Activated T-helper 17 cell treated with anti-CD3 and anti-CD28 coated beads, Interleukin-2, amount 50 U/mL, for 72 hours (primary cell): ENCODE data around the gene ANP32E. TPM values are rescaled to one million over a fixed set of nuclear protein-coding genes. Genes with fewer than 3 reads are reported as not detected.
A peak's percentile ranks its signal among the peaks of the same experiment; 100 is the strongest.

Experiments
- ATAC-seq: fragments of 150-1000 bp; cut with Tn5 transposase; replicated peaks from 2 replicates; pipeline ENCODE4 v1.10.0; 2021; ENCODE audit warnings: mild to moderate bottlenecking, moderate library complexity
- H3K27ac Mint-ChIP-seq: one replicate; pipeline ENCODE4 v1.8.0; 2022; ENCODE audit warnings: mixed read lengths
- H3K27me3 Mint-ChIP-seq: one replicate; pipeline ENCODE4 v1.8.0; 2022; ENCODE audit warnings: mixed read lengths
- H3K36me3 Mint-ChIP-seq: one replicate; pipeline ENCODE4 v1.8.0; 2022; ENCODE audit warnings: low read depth, mild to moderate bottlenecking, mixed read lengths
- H3K4me1 Mint-ChIP-seq: one replicate; pipeline ENCODE4 v1.8.0; 2022; ENCODE audit warnings: mixed read lengths
- H3K4me3 Mint-ChIP-seq: one replicate; pipeline ENCODE4 v1.8.0; 2022; ENCODE audit warnings: mild to moderate bottlenecking, mixed read lengths
- H3K9me3 Mint-ChIP-seq: one replicate; pipeline ENCODE4 v1.8.0; 2022; ENCODE audit warnings: mixed read lengths
- total RNA-seq, 2 donors: library from RNA; stranded (reverse); gene quantifications; one replicate each; pipeline ENCODE4 v1.2.3, GENCODE V29; 2022

Gene ANP32E
- total RNA-seq: 100 to 1,000 TPM; 162 to 166 TPM

GRCh38 chr1:150235852-150236613 lies at the start of gene ANP32E:
TSS of gene ANP32E (minus strand) at chr1:150236112. CDS start at chr1:150235786, 326 bp downstream.
- Mint-ChIP-seq H3K27me3 (no peaks in the 10 kb centered on the region), H3K4me3 (no peak within 1 kb of the TSS), H3K36me3 (peaks cover 37% of the 10 kb centered on the region), H3K4me1 (peaks cover 5% of the 10 kb centered on the region), H3K27ac (no peak within 1 kb of the TSS), H3K9me3 (no peaks in the 10 kb centered on the region)
- ATAC-seq: peak; percentile 88

- H3K27me3 Mint-ChIP-seq: no peaks in the 10 kb centered on the region
- H3K4me3 Mint-ChIP-seq: peak overlapping the region; percentile 88
- peaks cover 22% of the 10 kb centered on the region for H3K36me3 Mint-ChIP-seq
- peaks cover 23% of the 10 kb centered on the region for H3K4me1 Mint-ChIP-seq
- ATAC-seq: no peak
- peak overlapping the region; percentile 37 for H3K27ac Mint-ChIP-seq
- peaks cover 4% of the 10 kb centered on the region for H3K9me3 Mint-ChIP-seq
These were observed 47.3 kb upstream of the ANP32E start for GRCh38 chr1:150283260-150283659.

DNA sequence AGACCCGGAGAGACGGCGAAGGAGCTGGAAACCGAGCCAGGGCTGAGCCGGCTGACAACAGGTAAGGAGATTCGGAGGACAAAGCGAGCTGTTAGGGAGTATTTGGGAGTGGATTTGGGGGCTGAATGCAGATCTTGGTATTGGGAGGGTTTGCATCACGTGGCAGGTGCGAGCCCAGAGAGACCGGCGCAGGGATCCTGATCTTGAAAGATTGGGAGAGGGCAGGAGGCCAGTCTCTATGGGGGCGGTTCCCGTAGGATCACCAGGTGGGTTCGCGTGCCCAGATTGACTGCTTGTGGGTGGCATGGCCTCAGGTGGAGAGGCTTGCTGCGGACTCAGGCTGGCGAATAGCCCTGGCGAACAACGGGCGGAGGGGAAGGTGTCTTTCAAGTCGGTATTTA lies 46.6 kb upstream of the ANP32E start:
- H3K4me1 Mint-ChIP-seq: peaks cover 23% of the 10 kb centered on the region
- H3K27ac Mint-ChIP-seq: peak overlapping the region; percentile 80
- peak overlapping the region; percentile 88 for H3K4me3 Mint-ChIP-seq
- peaks cover 22% of the 10 kb centered on the region for H3K36me3 Mint-ChIP-seq
- H3K9me3 Mint-ChIP-seq: peaks cover 4% of the 10 kb centered on the region
- no peak for ATAC-seq
- no peaks in the 10 kb centered on the region for H3K27me3 Mint-ChIP-seq

DNA sequence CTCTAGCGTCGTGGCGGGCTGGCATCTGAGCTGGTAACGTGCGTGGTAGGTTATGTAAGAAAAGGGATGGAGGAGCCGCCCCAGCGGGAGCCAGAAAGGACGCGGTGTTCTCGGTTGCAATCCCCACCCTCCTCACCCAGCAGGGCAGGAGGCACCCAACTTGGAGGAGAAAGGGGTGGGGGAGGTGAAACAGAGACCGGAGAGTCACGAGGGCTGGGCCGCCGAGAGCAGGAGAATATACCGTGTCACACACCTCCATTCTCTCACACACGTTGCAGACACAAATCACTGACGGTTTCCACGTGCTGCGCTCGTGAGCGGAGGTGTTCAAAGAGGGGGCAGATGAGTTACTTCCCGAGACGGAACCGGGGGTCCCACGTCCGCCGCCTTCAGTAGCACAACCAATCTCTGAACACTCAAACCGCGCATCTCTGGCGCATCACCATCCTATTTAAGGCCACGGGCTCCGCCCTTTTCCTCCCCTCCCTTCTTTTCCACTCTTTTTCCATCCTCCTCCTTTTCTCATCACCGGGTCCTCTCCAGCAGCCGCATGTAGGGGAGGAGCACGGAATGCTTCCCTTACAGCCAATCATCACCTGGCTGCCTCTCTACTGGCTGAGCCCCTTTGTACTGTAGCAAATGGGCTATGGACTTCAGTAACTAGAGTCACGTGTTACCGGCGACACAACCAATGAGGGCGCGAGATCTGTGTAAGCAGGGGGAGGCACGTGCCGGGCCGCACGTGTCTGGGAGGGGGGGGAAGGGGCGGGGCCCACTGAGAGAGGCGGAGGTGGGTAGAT lies 46.0 kb upstream of the ANP32E start, which contains the start of gene CIART:
TSS of gene CIART (plus strand) at position 797 of the 800 bp plus-strand sequence. CDS start 714 bp downstream, outside the sequence.
- peaks cover 23% of the 10 kb centered on the region for H3K4me1 Mint-ChIP-seq
- peaks cover 22% of the 10 kb centered on the region for H3K36me3 Mint-ChIP-seq
- H3K4me3 Mint-ChIP-seq: peak within 1 kb of the TSS; percentile 88
- ATAC-seq: peak; percentile 96
- peak within 1 kb of the TSS; percentile 80 for H3K27ac Mint-ChIP-seq
- peaks cover 4% of the 10 kb centered on the region for H3K9me3 Mint-ChIP-seq
- H3K27me3 Mint-ChIP-seq: no peaks in the 10 kb centered on the region

GRCh38 chr1:150281221-150281757 lies 45.4 kb upstream of the ANP32E start:
- Mint-ChIP-seq H3K4me1 (peaks cover 23% of the 10 kb centered on the region), H3K27ac (peak overlapping the region; percentile 80), H3K27me3 (no peaks in the 10 kb centered on the region), H3K4me3 (peak overlapping the region; percentile 88), H3K36me3 (peaks cover 18% of the 10 kb centered on the region), H3K9me3 (peaks cover 4% of the 10 kb centered on the region)
- peak; percentile 37 for ATAC-seq

- peaks cover 16% of the 10 kb centered on the region for H3K36me3 Mint-ChIP-seq
- H3K27me3 Mint-ChIP-seq: no peaks in the 10 kb centered on the region
- ATAC-seq: no peak
- H3K4me3 Mint-ChIP-seq: peak overlapping the region; percentile 88
- peaks cover 23% of the 10 kb centered on the region for H3K4me1 Mint-ChIP-seq
- peak overlapping the region; percentile 15 for H3K27ac Mint-ChIP-seq
- peaks cover 4% of the 10 kb centered on the region for H3K9me3 Mint-ChIP-seq
These were observed 44.3 kb upstream of the ANP32E start for GRCh38 chr1:150280138-150280707.

- H3K4me1 Mint-ChIP-seq: peaks cover 10% of the 10 kb centered on the region
- no peaks in the 10 kb centered on the region for H3K27me3 Mint-ChIP-seq
- no peak for ATAC-seq
- H3K36me3 Mint-ChIP-seq: peaks cover 10% of the 10 kb centered on the region
- no peaks in the 10 kb centered on the region for H3K9me3 Mint-ChIP-seq
- H3K4me3 Mint-ChIP-seq: no peak overlapping the region
- H3K27ac Mint-ChIP-seq: peak overlapping the region; percentile 1
These were observed 37.4 kb upstream of the ANP32E start for GRCh38 chr1:150273311-150273710.

- no peak for ATAC-seq
- no peak overlapping the region for H3K27ac Mint-ChIP-seq
- H3K27me3 Mint-ChIP-seq: no peaks in the 10 kb centered on the region
- H3K36me3 Mint-ChIP-seq: peaks cover 29% of the 10 kb centered on the region
- no peak overlapping the region for H3K4me3 Mint-ChIP-seq
- H3K9me3 Mint-ChIP-seq: no peaks in the 10 kb centered on the region
- peaks cover 17% of the 10 kb centered on the region for H3K4me1 Mint-ChIP-seq
These were observed 35.5 kb upstream of the ANP32E start for GRCh38 chr1:150271291-150271959.

GRCh38 chr1:150269451-150269850 lies 33.5 kb upstream of the ANP32E start:
- H3K4me3 Mint-ChIP-seq: peak overlapping the region; percentile 96
- no peak for ATAC-seq
- no peaks in the 10 kb centered on the region for H3K9me3 Mint-ChIP-seq
- H3K4me1 Mint-ChIP-seq: peaks cover 17% of the 10 kb centered on the region
- H3K27me3 Mint-ChIP-seq: no peaks in the 10 kb centered on the region
- peaks cover 48% of the 10 kb centered on the region for H3K36me3 Mint-ChIP-seq
- peak overlapping the region; percentile 97 for H3K27ac Mint-ChIP-seq

- H3K9me3 Mint-ChIP-seq: no peaks in the 10 kb centered on the region
- H3K36me3 Mint-ChIP-seq: peaks cover 50% of the 10 kb centered on the region
- H3K27me3 Mint-ChIP-seq: no peaks in the 10 kb centered on the region
- H3K27ac Mint-ChIP-seq: peak within 1 kb of the TSS; percentile 97
- H3K4me1 Mint-ChIP-seq: peaks cover 17% of the 10 kb centered on the region
- H3K4me3 Mint-ChIP-seq: peak within 1 kb of the TSS; percentile 96
- ATAC-seq: peak; percentile 99
These were observed 32.9 kb upstream of the ANP32E start, which contains the start of gene APH1A for GRCh38 chr1:150268705-150269403. TSS of gene APH1A (minus strand) at chr1:150269016. CDS start at chr1:150268810, 206 bp downstream.

GRCh38 chr1:150268340-150268704 lies 32.4 kb upstream of the ANP32E start:
- H3K27me3 Mint-ChIP-seq: no peaks in the 10 kb centered on the region
- peak; percentile 54 for ATAC-seq
- peaks cover 50% of the 10 kb centered on the region for H3K36me3 Mint-ChIP-seq
- H3K27ac Mint-ChIP-seq: peak overlapping the region; percentile 97
- H3K4me3 Mint-ChIP-seq: peak overlapping the region; percentile 96
- peaks cover 17% of the 10 kb centered on the region for H3K4me1 Mint-ChIP-seq
- no peaks in the 10 kb centered on the region for H3K9me3 Mint-ChIP-seq

GRCh38 chr1:150267896-150268295 lies 32.0 kb upstream of the ANP32E start:
- H3K9me3 Mint-ChIP-seq: no peaks in the 10 kb centered on the region
- peak overlapping the region; percentile 96 for H3K4me3 Mint-ChIP-seq
- ATAC-seq: no peak
- peaks cover 17% of the 10 kb centered on the region for H3K4me1 Mint-ChIP-seq
- H3K27ac Mint-ChIP-seq: peak overlapping the region; percentile 97
- H3K36me3 Mint-ChIP-seq: peaks cover 50% of the 10 kb centered on the region
- no peaks in the 10 kb centered on the region for H3K27me3 Mint-ChIP-seq

GRCh38 chr1:150263549-150263948 lies 27.6 kb upstream of the ANP32E start:
- no peak for ATAC-seq
- H3K27me3 Mint-ChIP-seq: peaks cover 4% of the 10 kb centered on the region
- peaks cover 7% of the 10 kb centered on the region for H3K4me1 Mint-ChIP-seq
- H3K36me3 Mint-ChIP-seq: peaks cover 43% of the 10 kb centered on the region
- H3K4me3 Mint-ChIP-seq: no peak overlapping the region
- no peak overlapping the region for H3K27ac Mint-ChIP-seq
- no peaks in the 10 kb centered on the region for H3K9me3 Mint-ChIP-seq
